ENCODE measurements around the gene WDR1.

- TF ChIP-seq CTCF (conservative IDR thresholded peaks at IDR 0.05; ENCODE audit: low read depth, low read length) (no peak), EZH2 (IDR thresholded peaks at IDR 0.05; ENCODE audit: borderline replicate concordance, low read depth, low read length, poor library complexity, severe bottlenecking) (no peak)
Observed at GRCh38 chr4:10095296-10095991, 21.2 kb downstream of the WDR1 start.
